ENCODE data around the gene NTM.

Gene NTM

GRCh38 chr11:131345406-131345805, 25.0 kb upstream of the NTM start:
- H4K20me1 ChIP-seq (ENCODE audit: insufficient read depth, low read length) = no peaks in the 10 kb centered on the region
- peaks cover 23% of the 10 kb centered on the region for H3K27me3 ChIP-seq (ENCODE audit: low read depth, low read length)
- TF ChIP-seq CTCF (IDR thresholded peaks at IDR 0.05; ENCODE audit: low read depth, low read length) (no peak), EZH2phosphoT487 (IDR thresholded peaks at IDR 0.05; ENCODE audit: low read depth) (no peak)
- no peak overlapping the region for H3K4me2 ChIP-seq (ENCODE audit: low read length)
- no peaks in the 10 kb centered on the region for H3K79me2 ChIP-seq (ENCODE audit: low read length)
- H3K4me1 ChIP-seq (ENCODE audit: low read length) = no peaks in the 10 kb centered on the region
- no peak overlapping the region for H3K4me3 ChIP-seq (ENCODE audit: low read length)
- H3K9ac ChIP-seq (ENCODE audit: low read length) = no peak overlapping the region
- H3K36me3 ChIP-seq (replicated peaks; ENCODE audit: low read depth, low read length) = no peaks in the 10 kb centered on the region
- no peak overlapping the region for H2AFZ ChIP-seq (ENCODE audit: low read depth, low read length)
- no peaks in the 10 kb centered on the region for H3K9me3 ChIP-seq (ENCODE audit: insufficient read depth, low read length)
- no peak overlapping the region for H3K27ac ChIP-seq (ENCODE audit: low read length)

GRCh38 chr11:131349368-131350086, 20.9 kb upstream of the NTM start:
- Histone ChIP-seq H3K79me2 (ENCODE audit: low read length) (no peaks in the 10 kb centered on the region), H3K27ac (ENCODE audit: low read length) (no peak overlapping the region), H3K9ac (ENCODE audit: low read length) (no peak overlapping the region), H2AFZ (ENCODE audit: low read depth, low read length) (no peak overlapping the region), H3K4me3 (ENCODE audit: low read length) (no peak overlapping the region), H3K4me2 (ENCODE audit: low read length) (no peak overlapping the region), H3K9me3 (ENCODE audit: insufficient read depth, low read length) (no peaks in the 10 kb centered on the region), H4K20me1 (ENCODE audit: insufficient read depth, low read length) (no peaks in the 10 kb centered on the region), H3K4me1 (ENCODE audit: low read length) (no peaks in the 10 kb centered on the region), H3K27me3 (ENCODE audit: low read depth, low read length) (peaks cover 16% of the 10 kb centered on the region; the same call in 1 of the 2 replicates), H3K36me3 (replicated peaks; ENCODE audit: low read depth, low read length) (no peaks in the 10 kb centered on the region)
- no peak for TF ChIP-seq EZH2phosphoT487 (IDR thresholded peaks at IDR 0.05; ENCODE audit: low read depth)
- no peak for TF ChIP-seq CTCF (IDR thresholded peaks at IDR 0.05; ENCODE audit: low read depth, low read length)

- Histone ChIP-seq H3K36me3 (replicated peaks; ENCODE audit: low read depth, low read length) (no peaks in the 10 kb centered on the region), H3K27me3 (ENCODE audit: low read depth, low read length) (peaks cover 13% of the 10 kb centered on the region; the same call in 1 of the 2 replicates), H4K20me1 (ENCODE audit: insufficient read depth, low read length) (no peaks in the 10 kb centered on the region), H3K9me3 (ENCODE audit: insufficient read depth, low read length) (no peaks in the 10 kb centered on the region), H3K9ac (ENCODE audit: low read length) (no peak overlapping the region), H3K4me3 (ENCODE audit: low read length) (no peak overlapping the region), H3K4me2 (ENCODE audit: low read length) (no peak overlapping the region), H3K4me1 (ENCODE audit: low read length) (no peaks in the 10 kb centered on the region), H3K27ac (ENCODE audit: low read length) (no peak overlapping the region), H3K79me2 (ENCODE audit: low read length) (no peaks in the 10 kb centered on the region), H2AFZ (ENCODE audit: low read depth, low read length) (no peak overlapping the region)
- TF ChIP-seq CTCF (IDR thresholded peaks at IDR 0.05; ENCODE audit: low read depth, low read length) = no peak
- no peak for TF ChIP-seq EZH2phosphoT487 (IDR thresholded peaks at IDR 0.05; ENCODE audit: low read depth)
Measured at GRCh38 chr11:131350872-131351271, 19.5 kb upstream of the NTM start.

GRCh38 chr11:131351848-131352247, 18.6 kb upstream of the NTM start:
- H3K27ac ChIP-seq (ENCODE audit: low read length) = no peak overlapping the region

More at GRCh38 chr11:131351848-131352247, 18.6 kb upstream of the NTM start:
- Histone ChIP-seq H3K36me3 (replicated peaks; ENCODE audit: low read depth, low read length) (no peaks in the 10 kb centered on the region), H3K4me3 (ENCODE audit: low read length) (no peak overlapping the region), H3K4me2 (ENCODE audit: low read length) (no peak overlapping the region), H4K20me1 (ENCODE audit: insufficient read depth, low read length) (no peaks in the 10 kb centered on the region), H3K9me3 (ENCODE audit: insufficient read depth, low read length) (no peaks in the 10 kb centered on the region), H3K4me1 (ENCODE audit: low read length) (no peaks in the 10 kb centered on the region), H2AFZ (ENCODE audit: low read depth, low read length) (no peak overlapping the region), H3K27me3 (ENCODE audit: low read depth, low read length) (peaks cover 12% of the 10 kb centered on the region; the same call in 1 of the 2 replicates), H3K9ac (ENCODE audit: low read length) (no peak overlapping the region), H3K79me2 (ENCODE audit: low read length) (no peaks in the 10 kb centered on the region)
- no peak for TF ChIP-seq EZH2phosphoT487 (IDR thresholded peaks at IDR 0.05; ENCODE audit: low read depth)
- no peak for TF ChIP-seq CTCF (IDR thresholded peaks at IDR 0.05; ENCODE audit: low read depth, low read length)

Data from OCI-LY3 (cell line).